Hepatocyte (in vitro differentiated cells): ENCODE data around the gene XCL2. TPM values are rescaled to one million over a fixed set of nuclear protein-coding genes. Genes with fewer than 3 reads are reported as not detected.
A peak's percentile ranks its signal among the peaks of the same experiment; 100 is the strongest.

Source experiments
- DNase-seq: peaks from one replicate; pipeline ENCODE4 v3.0.0-alpha.2; 2016; ENCODE audit warnings: low spot score
- H2AFZ ChIP-seq: fragments of 200-600 bp; sonication (generic); 2 replicates; pipeline ENCODE4 v1.6.0; 2016; ENCODE audit warnings: antibody characterized with exemption, mild to moderate bottlenecking
- H3K27ac ChIP-seq: fragments of 200-600 bp; sonication (generic); 2 replicates; pipeline ENCODE4 v1.5.1; 2016; ENCODE audit warnings: mild to moderate bottlenecking
- H3K27me3 ChIP-seq: fragments of 200-600 bp; sonication (generic); 2 replicates; pipeline ENCODE4 v1.6.1; 2016
- H3K36me3 ChIP-seq: fragments of 200-600 bp; sonication (generic); replicated peaks from 2 replicates; pipeline ENCODE4 v1.5.1; 2016; ENCODE audit warnings: low read depth; ENCODE audit not compliant: insufficient read depth
- H3K4me1 ChIP-seq: fragments of 200-600 bp; sonication (generic); 2 replicates; pipeline ENCODE4 v1.5.1; 2016; ENCODE audit warnings: mild to moderate bottlenecking, moderate library complexity; ENCODE audit not compliant: insufficient read depth
- H3K4me2 ChIP-seq: fragments of 200-600 bp; sonication (generic); 2 replicates; pipeline ENCODE4 v1.6.0; 2016
- H3K4me3 ChIP-seq: fragments of 200-600 bp; sonication (generic); 2 replicates; pipeline ENCODE4 v1.5.1; 2016; ENCODE audit warnings: mild to moderate bottlenecking
- H3K79me2 ChIP-seq: fragments of 200-600 bp; sonication (generic); 2 replicates; pipeline ENCODE4 v1.6.0; 2017; ENCODE audit warnings: mild to moderate bottlenecking
- H3K9me2 ChIP-seq: fragments of 200-600 bp; sonication (generic); replicated peaks from 2 replicates; pipeline ENCODE4 v1.6.0; 2017; ENCODE audit warnings: mild to moderate bottlenecking; ENCODE audit not compliant: insufficient read depth
- H3K9me3 ChIP-seq: fragments of 200-600 bp; sonication (generic); 2 replicates; pipeline ENCODE4 v1.5.1; 2016; ENCODE audit warnings: low read depth, mild to moderate bottlenecking
- H4K20me1 ChIP-seq: fragments of 200-600 bp; sonication (generic); 2 replicates; pipeline ENCODE4 v1.6.0; 2016; ENCODE audit warnings: mild to moderate bottlenecking; ENCODE audit not compliant: insufficient read depth, poor library complexity, severe bottlenecking
- CTCF ChIP-seq: fragments of 200-600 bp; sonication (generic); IDR thresholded peaks from 2 replicates; pipeline ENCODE4 v1.5.1; 2016; ENCODE audit warnings: antibody characterized with exemption, mild to moderate bottlenecking; ENCODE audit not compliant: poor library complexity
- EZH2 ChIP-seq: fragments of 200-600 bp; sonication (generic); IDR thresholded peaks from 2 replicates; pipeline ENCODE4 v1.6.1; 2016; ENCODE audit warnings: antibody characterized with exemption, mild to moderate bottlenecking, borderline replicate concordance
- EZH2phosphoT487 ChIP-seq: fragments of 200-600 bp; sonication (generic); IDR thresholded peaks from one replicate; pipeline ENCODE4 v1.6.1; 2018; ENCODE audit warnings: antibody characterized with exemption, mild to moderate bottlenecking, low read depth, moderate library complexity; ENCODE audit not compliant: unreplicated experiment, severe bottlenecking
- WGBS: methylation state at CpG from one replicate; pipeline ENCODE4 v1.1.6; 2016; ENCODE audit warnings: low lambda C conversion rate; ENCODE audit errors: missing lambda C conversion rate; 5-methylcytosine and 5-hydroxymethylcytosine counted together
- polyA plus RNA-seq: library from polyadenylated mRNA; unstranded; fragments of >200 nt; fragmentation: Nextera tagmentation; extraction: Ambion mirVana; gene quantifications from 2 replicates; pipeline ENCODE4 v1.2.1, GENCODE V29; 2016
- total RNA-seq: library from RNA; depleted of rRNA; stranded (reverse); fragments of >200 nt; gene quantifications from 2 replicates; pipeline ENCODE4 v1.2.3, GENCODE V29; 2014

XCL2 gene
- total and polyA plus RNA-seq, 2 experiments from 2014 or later, result not detected

- Histone ChIP-seq H3K4me1 (no peaks in the 10 kb centered on the region), H2AFZ (no peak overlapping the region), H4K20me1 (no peaks in the 10 kb centered on the region), H3K79me2 (no peaks in the 10 kb centered on the region), H3K9me3 (no peaks in the 10 kb centered on the region), H3K27me3 (no peaks in the 10 kb centered on the region), H3K36me3 (no peaks in the 10 kb centered on the region), H3K4me2 (no peak overlapping the region), H3K27ac (no peak overlapping the region), H3K9me2 (no peaks in the 10 kb centered on the region), H3K4me3 (no peak overlapping the region)
- WGBS, result 100% methylated on average over 1 of the region's 1 CpG
- no peak for DNase-seq
- TF ChIP-seq CTCF (no peak), EZH2 (no peak), EZH2phosphoT487 (no peak)
Measured at GRCh38 chr1:168585937-168586336, 42.1 kb upstream of the XCL2 start.

DNA sequence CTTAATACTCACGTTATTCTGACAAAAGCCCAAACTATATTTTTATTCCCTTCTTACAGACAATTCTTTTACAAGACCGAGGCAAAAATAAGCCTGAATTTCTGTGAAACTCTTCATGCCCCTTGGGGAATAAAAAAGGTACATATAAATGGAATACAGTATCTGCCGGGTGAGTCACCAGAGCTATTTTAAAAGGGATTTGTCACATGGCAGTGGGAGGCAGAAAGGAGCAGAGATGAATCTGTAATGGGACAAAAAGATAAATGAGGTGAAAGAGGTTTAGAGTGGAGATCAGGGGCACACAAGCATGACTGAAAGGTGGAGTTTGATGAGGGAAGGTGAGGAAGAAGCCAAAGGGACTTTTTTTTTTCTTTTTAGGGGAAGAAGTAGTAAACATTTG, 41.4 kb upstream of the XCL2 start:
- Histone ChIP-seq H3K27me3 (no peaks in the 10 kb centered on the region), H3K79me2 (no peaks in the 10 kb centered on the region), H3K4me1 (no peaks in the 10 kb centered on the region), H3K36me3 (no peaks in the 10 kb centered on the region), H2AFZ (no peak overlapping the region), H3K9me2 (no peaks in the 10 kb centered on the region), H3K4me3 (no peak overlapping the region), H3K27ac (no peak overlapping the region), H3K4me2 (no peak overlapping the region), H4K20me1 (no peaks in the 10 kb centered on the region), H3K9me3 (no peaks in the 10 kb centered on the region)
- WGBS, result 74% methylated on average over 3 of the region's 3 CpGs
- TF ChIP-seq EZH2 (no peak), EZH2phosphoT487 (no peak), CTCF (no peak)
- DNase-seq, result no peak

- no peaks in the 10 kb centered on the region for H3K9me3 ChIP-seq
- no peaks in the 10 kb centered on the region for H3K36me3 ChIP-seq
- DNase-seq, result no peak
- H4K20me1 ChIP-seq, result no peaks in the 10 kb centered on the region
- no peak overlapping the region for H3K4me2 ChIP-seq
- no peak overlapping the region for H2AFZ ChIP-seq
- H3K4me3 ChIP-seq, result no peak overlapping the region
- no peaks in the 10 kb centered on the region for H3K9me2 ChIP-seq
- no peak for TF ChIP-seq CTCF
- no peak for TF ChIP-seq EZH2phosphoT487
- no peak for TF ChIP-seq EZH2
- no peaks in the 10 kb centered on the region for H3K79me2 ChIP-seq
- H3K27ac ChIP-seq, result no peak overlapping the region
- no peaks in the 10 kb centered on the region for H3K4me1 ChIP-seq
- 91% methylated on average over 6 of the region's 6 CpGs for WGBS
- H3K27me3 ChIP-seq, result no peaks in the 10 kb centered on the region
Measured at GRCh38 chr1:168583571-168583970, 39.8 kb upstream of the XCL2 start.

DNA sequence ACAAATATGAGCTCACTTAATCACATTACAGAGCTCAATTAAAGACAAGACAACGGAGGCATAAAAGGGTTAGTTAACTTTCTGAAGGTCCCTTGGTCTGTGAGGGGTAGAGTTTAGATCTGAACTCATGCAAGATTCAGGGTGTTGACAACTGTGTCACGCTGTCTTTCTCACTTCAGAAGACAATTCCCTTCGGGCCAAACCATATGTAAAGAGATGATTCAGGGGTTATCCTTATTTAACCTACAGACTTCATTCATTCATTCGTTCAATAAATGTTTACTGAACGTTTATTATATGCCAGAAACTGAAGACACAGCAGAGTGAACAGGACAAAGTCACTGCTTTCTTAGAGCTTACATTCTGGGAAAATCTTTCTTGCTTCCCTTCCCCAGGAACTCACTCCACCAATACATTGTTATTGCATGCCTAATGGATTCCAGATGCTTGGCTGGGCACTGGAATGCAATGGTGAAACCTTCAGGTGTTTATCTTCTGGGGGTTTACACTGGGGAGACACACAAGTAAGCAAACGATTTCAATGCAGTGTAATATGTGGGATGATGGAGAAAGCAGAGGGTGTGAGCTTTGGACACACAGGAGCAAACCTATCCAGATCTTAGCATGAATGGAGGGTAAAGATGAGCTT, 39.0 kb upstream of the XCL2 start:
- WGBS, result 47% methylated on average over 6 of the region's 6 CpGs
- DNase-seq, result no peak
- no peaks in the 10 kb centered on the region for H3K9me3 ChIP-seq
- H3K4me2 ChIP-seq, result no peak overlapping the region
- H3K79me2 ChIP-seq, result no peaks in the 10 kb centered on the region
- H3K27me3 ChIP-seq, result no peaks in the 10 kb centered on the region
- H3K4me1 ChIP-seq, result no peaks in the 10 kb centered on the region
- no peak overlapping the region for H3K4me3 ChIP-seq
- no peaks in the 10 kb centered on the region for H3K36me3 ChIP-seq
- no peaks in the 10 kb centered on the region for H4K20me1 ChIP-seq
- H3K27ac ChIP-seq, result peak overlapping the region; percentile 41
- no peak overlapping the region for H2AFZ ChIP-seq
- H3K9me2 ChIP-seq, result no peaks in the 10 kb centered on the region
- no peak for TF ChIP-seq EZH2
- no peak for TF ChIP-seq CTCF
- no peak for TF ChIP-seq EZH2phosphoT487
